HCT116 (cell line): Measurements from ENCODE around the gene STRIP1. TPM values are rescaled to one million over a fixed set of nuclear protein-coding genes. Genes with fewer than 3 reads are reported as not detected.

Source experiments
- ATAC-seq: fragments of 200-7000 bp; cut with Tn5 transposase; 2 replicates; pipeline ENCODE4 v1.9.1; 2020; ENCODE audit warnings: mild to moderate bottlenecking, moderate library complexity
- BruUV-seq: library from RNA; stranded (reverse); fragments of 400-500 nt; replicated peaks from 2 replicates; lab custom pipeline; 2021; lab: Mats Ljungman, UMichigan
- CTCF ChIA-PET: fragments of 300-600 bp; sonication (Branson Sonifier 250); formaldehyde crosslinking; loops from one replicate; lab custom pipeline; 2021; ENCODE audit warnings: antibody characterized with exemption; lab: Charles Lee
- POLR2A ChIA-PET: fragments of 300-600, 350-600 bp; sonication (Branson Sonifier 250); formaldehyde crosslinking; loops from one replicate; lab custom pipeline; 2021; ENCODE audit warnings: antibody characterized with exemption; lab: Charles Lee
- RAD21 ChIA-PET, 2 experiments: fragments of 300-600 bp; sonication (Branson Sonifier 250); formaldehyde crosslinking; loops; one replicate each; lab custom pipeline; 2023; ENCODE audit warnings: low total read pairs in 2 of 2; ENCODE audit not compliant: uncharacterized antibody in 2 of 2, unreplicated experiment in 2 of 2, low non-redundant PET in 1 of 2; lab: Charles Lee
- DNase-seq: peaks from one replicate; pipeline ENCODE4 v3.0.0-alpha.2; 2010; ENCODE audit warnings: low read depth, low spot score
- H2AFZ ChIP-seq: fragments of 200-600 bp; shearing (Covaris generic), sonication (generic); 2 replicates; pipeline ENCODE4 v1.6.1; 2017; ENCODE audit warnings: low read depth, mixed run types, mixed read lengths, antibody characterized with exemption, low read length; ENCODE audit not compliant: poor library complexity, severe bottlenecking
- H3K27ac ChIP-seq: 2 replicates; pipeline ENCODE4 v1.5.1; 2012; ENCODE audit warnings: low read depth, low read length
- H3K27me3 ChIP-seq: fragments of 200-600 bp; sonication (generic); 2 replicates; pipeline ENCODE4 v1.6.1; 2016; ENCODE audit warnings: mixed run types, low read length, mixed read lengths; ENCODE audit not compliant: insufficient read depth
- H3K36me3 ChIP-seq, 2 experiments: fragments of 200-500 bp in 1 of 2; fragments of 200-600 bp in 1 of 2; sonication (Bioruptor generic) in 1 of 2; sonication (generic) in 1 of 2; 2 replicates each; pipeline versions ENCODE4 v1.5.1 to v1.6.1; 2014 to 2016; ENCODE audit warnings: low read length in 2 of 2, inconsistent platforms in 1 of 2, mixed read lengths in 1 of 2, mixed run types in 1 of 2; ENCODE audit not compliant: insufficient read depth in 2 of 2, control insufficient read depth in 1 of 2
- H3K4me1 ChIP-seq, 2 experiments: fragments of 200-600 bp in 1 of 2; sonication (generic) in 1 of 2; 2 replicates each; pipeline versions ENCODE4 v1.5.1 to v1.6.1; 2012 to 2017; ENCODE audit warnings: low read length in 2 of 2, inconsistent platforms in 1 of 2, mild to moderate bottlenecking in 1 of 2, mixed read lengths in 1 of 2, mixed run types in 1 of 2, moderate library complexity in 1 of 2; ENCODE audit not compliant: insufficient read depth in 2 of 2, control insufficient read depth in 1 of 2
- H3K4me2 ChIP-seq: fragments of 200-600 bp; sonication (generic); 2 replicates; pipeline ENCODE4 v1.6.1; 2017; ENCODE audit warnings: mixed run types, low read length, mixed read lengths
- H3K4me3 ChIP-seq, 2 experiments: fragments of 200-600 bp in 1 of 2; sonication (generic) in 1 of 2; replicated peaks in 1 of 2; 2 replicates each; pipeline ENCODE4 v1.5.1; 2011 to 2016; ENCODE audit warnings: low read length in 2 of 2, control low read depth in 1 of 2, low read depth in 1 of 2, mild to moderate bottlenecking in 1 of 2, mixed read lengths in 1 of 2, mixed run types in 1 of 2
- H3K79me2 ChIP-seq: fragments of 200-600 bp; sonication (generic); 2 replicates; pipeline ENCODE4 v1.6.1; 2017; ENCODE audit warnings: mild to moderate bottlenecking, mixed run types, low read length, moderate library complexity, mixed read lengths; ENCODE audit not compliant: insufficient read depth
- H3K9ac ChIP-seq: fragments of 200-600 bp; sonication (generic); 2 replicates; pipeline ENCODE4 v1.6.1; 2016; ENCODE audit warnings: low read length, mixed read lengths
- H3K9me2 ChIP-seq: fragments of 200-600 bp; sonication (generic), shearing (Covaris generic); 2 replicates; pipeline ENCODE4 v1.6.1; 2017; ENCODE audit warnings: mixed run types, mild to moderate bottlenecking, moderate library complexity; ENCODE audit not compliant: insufficient read depth
- H3K9me3 ChIP-seq, 2 experiments: fragments of 200-500 bp in 1 of 2; fragments of 200-600 bp in 1 of 2; sonication (Bioruptor generic) in 1 of 2; sonication (generic) in 1 of 2; 2 replicates each; pipeline ENCODE4 v1.6.1; 2014 to 2017; ENCODE audit warnings: low read length in 2 of 2, mixed read lengths in 2 of 2, inconsistent platforms in 1 of 2, low read depth in 1 of 2, mild to moderate bottlenecking in 1 of 2, mixed run types in 1 of 2, moderate library complexity in 1 of 2; ENCODE audit not compliant: control insufficient read depth in 1 of 2, insufficient read depth in 1 of 2
- H4K20me1 ChIP-seq: fragments of 200-600 bp; sonication (generic), shearing (Covaris generic); 2 replicates; pipeline ENCODE4 v1.6.1; 2017; ENCODE audit warnings: mixed run types, mild to moderate bottlenecking, moderate library complexity; ENCODE audit not compliant: insufficient read depth
- EGR1 ChIP-seq: IDR thresholded peaks from 2 replicates; pipeline ENCODE4 v1.6.1; 2012; ENCODE audit warnings: low read depth
- ELF1 ChIP-seq: IDR thresholded peaks from 2 replicates; pipeline ENCODE4 v1.6.1; 2012; ENCODE audit warnings: low read depth, borderline replicate concordance
- EZH2phosphoT487 ChIP-seq: fragments of 200-600 bp; IDR thresholded peaks from 2 replicates; pipeline ENCODE4 v1.6.1; 2018; ENCODE audit warnings: antibody characterized with exemption, borderline replicate concordance
- FOSL1 ChIP-seq: IDR thresholded peaks from 2 replicates; pipeline ENCODE4 v1.6.1; 2012; ENCODE audit warnings: low read depth
- SRF ChIP-seq: IDR thresholded peaks from 2 replicates; pipeline ENCODE4 v1.6.1; 2012; ENCODE audit warnings: low read depth
- YY1 ChIP-seq: IDR thresholded peaks from 2 replicates; pipeline ENCODE4 v1.6.1; 2011; ENCODE audit warnings: low read length, low read depth, moderate library complexity, mild to moderate bottlenecking; ENCODE audit not compliant: insufficient replicate concordance; ENCODE audit errors: extremely low read depth
- ZFX ChIP-seq: fragments of 450-650 bp; IDR thresholded peaks from 2 replicates; pipeline ENCODE4 v1.6.1; 2017
- ZNF274 ChIP-seq: fragments of 200-500 bp; sonication (Bioruptor generic); IDR thresholded peaks from 2 replicates; pipeline ENCODE4 v1.6.1; 2014; ENCODE audit warnings: mild to moderate bottlenecking, low read depth, low read length, inconsistent platforms
- intact Hi-C: fragments of 100-400 bp; cut with micrococcal nuclease; formaldehyde crosslinking; loops from 2 replicates; pipeline ENCODE4 v1.10.0; 2022
- total RNA-seq: library from RNA; stranded (reverse); gene quantifications from one replicate; pipeline ENCODE4 v1.2.1, GENCODE V29; 2021; ENCODE audit not compliant: unreplicated experiment

Gene STRIP1
- total RNA-seq, 1 experiment from 2014 or later, result 33.5 TPM

DNA sequence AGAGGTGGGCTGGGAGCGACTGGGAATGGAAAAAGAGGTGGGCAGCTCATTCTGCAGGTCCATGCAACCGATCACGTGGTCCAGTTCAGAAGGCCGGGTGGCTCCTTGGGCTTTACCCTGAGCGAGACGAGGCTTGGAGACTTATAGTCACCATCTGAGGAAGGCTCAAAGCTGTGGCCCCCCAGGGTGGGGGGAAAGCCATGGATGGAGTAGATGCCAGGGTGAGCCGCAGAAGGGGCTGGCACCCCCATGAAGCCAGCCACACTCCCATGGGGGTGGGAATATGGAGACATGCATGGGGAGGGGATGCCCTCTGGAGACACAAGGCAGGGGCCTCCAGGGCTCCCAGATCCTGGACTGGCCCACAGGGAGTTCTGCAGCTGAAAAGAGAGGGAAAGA lies 26.2 kb downstream of the STRIP1 start:
- TF ChIP-seq EZH2phosphoT487 (no peak), EGR1 (no peak), ELF1 (no peak), ZNF274 (no peak), SRF (no peak)
- RAD21 ChIA-PET, result no interaction called here
- intact Hi-C loops, result no loop called here

DNA sequence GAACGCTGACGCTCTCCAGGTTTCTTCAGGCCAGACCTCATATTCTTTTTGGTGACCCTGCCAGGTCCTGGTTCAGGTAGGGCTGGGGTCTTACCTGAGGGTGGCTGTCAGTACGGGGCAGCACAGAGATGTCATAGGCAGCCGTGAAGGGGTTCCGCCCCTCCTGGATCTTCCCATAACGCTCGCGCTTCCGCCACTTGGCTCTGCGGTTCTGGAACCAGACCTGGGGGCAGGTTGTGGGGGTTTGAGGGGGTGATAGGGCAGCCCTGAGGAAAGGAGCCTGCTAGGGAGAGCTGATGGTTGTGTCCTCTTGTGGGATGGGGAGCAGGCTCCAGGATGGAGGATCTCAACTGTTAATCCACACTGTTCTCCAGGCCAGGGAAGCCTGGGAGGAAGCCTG lies 26.9 kb downstream of the STRIP1 start:
- no peak for ATAC-seq
- RAD21 ChIA-PET, result no interaction called here

More for the DNA sequence above, 26.2 kb downstream of the STRIP1 start:
- H3K4me2 ChIP-seq, result no peak overlapping the region
- H4K20me1 ChIP-seq, result no peaks in the 10 kb centered on the region
- no peak for ATAC-seq
- H2AFZ ChIP-seq, result no peak overlapping the region
- no peak for DNase-seq
- no peak overlapping the region for H3K27ac ChIP-seq
- no peaks in the 10 kb centered on the region for H3K9me2 ChIP-seq
- H3K36me3 ChIP-seq, result peaks cover 11% of the 10 kb centered on the region in 2 experiments; a peak in 2 of 4 replicates
- no peaks in the 10 kb centered on the region for H3K79me2 ChIP-seq
- no TSS peak for BruUV-seq
- no peaks in the 10 kb centered on the region for H3K9me3 ChIP-seq
- CTCF ChIA-PET, result interaction anchor here (0.8 to 2.2 kb wide), 19 partner anchors 10 to 436 kb away, joined by 3 to 14 read pairs (median 4); partner anchors contain the start of genes AHCYL1, ALX3 and STRIP1
- H3K9ac ChIP-seq, result no peak overlapping the region
- H3K27me3 ChIP-seq, result no peaks in the 10 kb centered on the region
- POLR2A ChIA-PET, result no interaction called here
- no peak overlapping the region for H3K4me3 ChIP-seq
- H3K4me1 ChIP-seq, result no peaks in the 10 kb centered on the region

More for the DNA sequence above, 26.9 kb downstream of the STRIP1 start:
- DNase-seq, result no peak
- no peaks in the 10 kb centered on the region for H3K79me2 ChIP-seq
- no peak overlapping the region for H3K9ac ChIP-seq
- H3K4me1 ChIP-seq, result no peaks in the 10 kb centered on the region
- intact Hi-C loops, result no loop called here
- CTCF ChIA-PET, result interaction anchor here (1.9 kb wide), 1 partner anchor 32 kb away, joined by 10 read pairs; no protein-coding TSS in a partner anchor
- no peak overlapping the region for H2AFZ ChIP-seq
- no peaks in the 10 kb centered on the region for H4K20me1 ChIP-seq
- BruUV-seq, result no TSS peak
- H3K4me3 ChIP-seq, result no peak overlapping the region
- peaks cover 6% of the 10 kb centered on the region in 2 experiments; a peak in 2 of 4 replicates for H3K36me3 ChIP-seq
- TF ChIP-seq YY1 (no peak), FOSL1 (no peak), ZFX (no peak)
- TF ChIP-seq, all 23 proteins: peak for 0
- H3K27ac ChIP-seq, result no peak overlapping the region
- H3K9me3 ChIP-seq, result no peaks in the 10 kb centered on the region
- H3K4me2 ChIP-seq, result no peak overlapping the region
- no peaks in the 10 kb centered on the region for H3K27me3 ChIP-seq
- POLR2A ChIA-PET, result no interaction called here
- no peaks in the 10 kb centered on the region for H3K9me2 ChIP-seq
